Effector memory CD4-positive, alpha-beta T cell (primary cell): Measurements from ENCODE around the gene VPS54.

Experiments used
- DNase-seq, 3 donors: peaks; one replicate each; pipeline ENCODE4 v3.0.0-alpha.2; 2020
- H3K27ac ChIP-seq: 2 replicates; pipeline ENCODE4 v1.7.0; 2013; ENCODE audit warnings: mild to moderate bottlenecking, low read length, moderate library complexity; ENCODE audit not compliant: insufficient read depth, poor library complexity, severe bottlenecking
- H3K27me3 ChIP-seq: replicated peaks from 2 replicates; pipeline ENCODE4 v1.7.0; 2013; ENCODE audit warnings: mild to moderate bottlenecking, low read length; ENCODE audit not compliant: insufficient read depth, control insufficient read depth, poor library complexity, severe bottlenecking
- H3K36me3 ChIP-seq: 2 replicates; pipeline ENCODE4 v1.7.0; 2013; ENCODE audit warnings: mild to moderate bottlenecking, low read length, moderate library complexity; ENCODE audit not compliant: control insufficient read depth, insufficient read depth
- H3K4me1 ChIP-seq: 2 replicates; pipeline ENCODE4 v1.7.0; 2013; ENCODE audit warnings: low read length, mild to moderate bottlenecking; ENCODE audit not compliant: control insufficient read depth, insufficient read depth, poor library complexity, severe bottlenecking
- H3K4me3 ChIP-seq: 2 replicates; pipeline ENCODE4 v1.7.0; 2013; ENCODE audit warnings: low read length, low read depth, mild to moderate bottlenecking; ENCODE audit not compliant: insufficient read depth, poor library complexity, severe bottlenecking
- H3K9me3 ChIP-seq: 2 replicates; pipeline ENCODE4 v1.7.0; 2013; ENCODE audit warnings: mild to moderate bottlenecking, low read length, moderate library complexity; ENCODE audit not compliant: control insufficient read depth

The VPS54 gene

GRCh38 chr2:64023485-64024258, 4.4 kb upstream of the VPS54 start:
- DNase-seq: no peak

GRCh38 chr2:64021578-64021977, 2.4 kb upstream of the VPS54 start:
- H3K27me3 ChIP-seq: no peaks in the 10 kb centered on the region
- no peak overlapping the region for H3K4me3 ChIP-seq
- no peaks in the 10 kb centered on the region for H3K9me3 ChIP-seq
- no peak for DNase-seq
- H3K27ac ChIP-seq: no peak overlapping the region
- H3K4me1 ChIP-seq: peaks cover 10% of the 10 kb centered on the region
- H3K36me3 ChIP-seq: no peaks in the 10 kb centered on the region

More at GRCh38 chr2:64023485-64024258, 4.4 kb upstream of the VPS54 start:
- H3K9me3 ChIP-seq: no peaks in the 10 kb centered on the region
- H3K27me3 ChIP-seq: no peaks in the 10 kb centered on the region
- no peak overlapping the region for H3K27ac ChIP-seq
- no peak overlapping the region for H3K4me3 ChIP-seq
- H3K4me1 ChIP-seq: peaks cover 10% of the 10 kb centered on the region
- H3K36me3 ChIP-seq: no peaks in the 10 kb centered on the region

GRCh38 chr2:64019975-64020528, 824 bp upstream of the VPS54 start:
- no peaks in the 10 kb centered on the region for H3K9me3 ChIP-seq
- peak overlapping the region; percentile 57 for H3K27ac ChIP-seq
- H3K4me1 ChIP-seq: peaks cover 6% of the 10 kb centered on the region
- H3K4me3 ChIP-seq: peak overlapping the region; percentile 85
- H3K27me3 ChIP-seq: no peaks in the 10 kb centered on the region
- no peak for DNase-seq
- H3K36me3 ChIP-seq: no peaks in the 10 kb centered on the region

- no peaks in the 10 kb centered on the region for H3K27me3 ChIP-seq
- H3K9me3 ChIP-seq: no peaks in the 10 kb centered on the region
- no peaks in the 10 kb centered on the region for H3K36me3 ChIP-seq
- H3K4me3 ChIP-seq: peak overlapping the region; percentile 85
- peaks cover 6% of the 10 kb centered on the region for H3K4me1 ChIP-seq
- H3K27ac ChIP-seq: peak overlapping the region; percentile 69
- DNase-seq: no peak
Observed at GRCh38 chr2:64018701-64019082, 536 bp downstream of the VPS54 start.

GRCh38 chr2:64017811-64018700, 1.2 kb downstream of the VPS54 start:
- H3K27me3 ChIP-seq: no peaks in the 10 kb centered on the region
- no peaks in the 10 kb centered on the region for H3K9me3 ChIP-seq
- DNase-seq: no peak
- peak overlapping the region; percentile 56 for H3K27ac ChIP-seq
- H3K4me3 ChIP-seq: peak overlapping the region; percentile 85
- no peaks in the 10 kb centered on the region for H3K36me3 ChIP-seq
- H3K4me1 ChIP-seq: peaks cover 6% of the 10 kb centered on the region

- Histone ChIP-seq H3K27ac (no peak overlapping the region), H3K36me3 (no peaks in the 10 kb centered on the region), H3K27me3 (no peaks in the 10 kb centered on the region), H3K4me3 (no peak overlapping the region), H3K4me1 (peaks cover 6% of the 10 kb centered on the region), H3K9me3 (no peaks in the 10 kb centered on the region)
- no peak for DNase-seq
Observed at GRCh38 chr2:64015898-64016297, 3.3 kb downstream of the VPS54 start.

GRCh38 chr2:64015391-64015790, 3.8 kb downstream of the VPS54 start:
- DNase-seq: no peak
- H3K9me3 ChIP-seq: no peaks in the 10 kb centered on the region
- peaks cover 6% of the 10 kb centered on the region for H3K4me1 ChIP-seq
- H3K36me3 ChIP-seq: no peaks in the 10 kb centered on the region
- no peak overlapping the region for H3K27ac ChIP-seq
- H3K4me3 ChIP-seq: no peak overlapping the region
- H3K27me3 ChIP-seq: no peaks in the 10 kb centered on the region

DNA sequence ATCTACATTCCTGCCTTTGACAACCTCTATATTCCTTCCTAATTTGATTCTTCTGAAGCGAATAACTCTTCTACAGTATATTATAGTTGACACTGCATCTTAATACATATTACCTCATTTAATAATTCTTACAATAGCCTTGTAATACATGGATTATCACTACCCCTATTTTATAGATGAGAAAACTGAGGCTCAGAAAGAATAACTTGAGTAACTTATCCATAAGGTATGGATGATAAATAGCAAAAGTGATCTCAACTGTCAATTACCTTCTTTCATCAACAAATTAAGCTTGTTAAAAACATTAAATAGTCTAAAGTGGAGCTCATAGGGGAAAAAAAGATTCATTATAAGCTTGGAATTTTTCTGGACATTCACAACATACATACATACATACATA, 4.6 kb downstream of the VPS54 start:
- Histone ChIP-seq H3K36me3 (no peaks in the 10 kb centered on the region), H3K27me3 (no peaks in the 10 kb centered on the region), H3K27ac (no peak overlapping the region), H3K9me3 (no peaks in the 10 kb centered on the region), H3K4me1 (peaks cover 2% of the 10 kb centered on the region), H3K4me3 (no peak overlapping the region)
- DNase-seq: no peak

- no peaks in the 10 kb centered on the region for H3K9me3 ChIP-seq
- no peaks in the 10 kb centered on the region for H3K36me3 ChIP-seq
Observed at GRCh38 chr2:64013053-64013452, 6.2 kb downstream of the VPS54 start.

DNA sequence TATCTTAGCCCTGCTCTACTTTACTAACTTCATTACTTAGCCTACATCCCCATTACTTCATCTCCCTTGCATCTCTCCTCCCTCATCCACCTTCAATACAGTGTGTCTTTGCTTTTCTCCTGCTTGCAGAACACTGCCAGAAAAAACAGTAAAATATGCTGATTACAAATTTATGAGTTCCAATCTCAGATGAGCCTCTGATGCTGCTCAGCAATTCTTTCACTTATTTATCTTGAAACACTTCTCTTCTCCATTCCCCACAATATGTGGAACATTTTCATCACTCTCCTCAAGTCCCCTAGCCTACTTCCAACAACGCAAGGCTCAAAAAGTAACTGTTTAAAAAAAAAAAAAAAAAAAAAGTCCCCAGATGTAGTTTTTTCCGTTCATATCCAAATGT, 7.1 kb downstream of the VPS54 start:
- no peaks in the 10 kb centered on the region for H3K4me1 ChIP-seq
- no peaks in the 10 kb centered on the region for H3K9me3 ChIP-seq
- no peaks in the 10 kb centered on the region for H3K36me3 ChIP-seq
- no peak overlapping the region for H3K4me3 ChIP-seq
- H3K27me3 ChIP-seq: no peaks in the 10 kb centered on the region
- no peak overlapping the region for H3K27ac ChIP-seq
- DNase-seq: no peak

More at GRCh38 chr2:64013053-64013452, 6.2 kb downstream of the VPS54 start:
- no peak overlapping the region for H3K27ac ChIP-seq
- no peaks in the 10 kb centered on the region for H3K4me1 ChIP-seq
- H3K27me3 ChIP-seq: no peaks in the 10 kb centered on the region
- H3K4me3 ChIP-seq: no peak overlapping the region
- DNase-seq: no peak
